HEK293 (cell line): Measurements from ENCODE around the gene EML1.

Source experiments
- CTCF ChIA-PET: fragments of 350-600 bp; formaldehyde crosslinking; extraction: SDS; loops from one replicate; lab custom pipeline; 2021; ENCODE audit warnings: antibody characterized with exemption; lab: Yijun Ruan, JAX
- POLR2A ChIA-PET: fragments of 300-600 bp; formaldehyde crosslinking; extraction: SDS; loops from one replicate; lab custom pipeline; 2020; ENCODE audit warnings: antibody characterized with exemption, inconsistent platforms; lab: Yijun Ruan, JAX
- H3K27ac ChIP-seq: fragments of 200-500 bp; sonication (Bioruptor generic); 2 replicates; pipeline ENCODE4 v1.5.1; 2014; ENCODE audit warnings: low read depth, low read length, control low read depth, inconsistent platforms; ENCODE audit errors: extremely low read depth
- H3K36me3 ChIP-seq, 2 experiments: fragments of 200-500 bp in 1 of 2; sonication (Bioruptor generic) in 1 of 2; 1 replicate in 1 of 2; 2 replicates in 1 of 2; pipeline ENCODE4 v1.5.1; 2014 to 2017; ENCODE audit warnings: inconsistent platforms in 2 of 2, low read length in 2 of 2; ENCODE audit not compliant: control insufficient read depth in 2 of 2, insufficient read depth in 1 of 2
- H3K4me1 ChIP-seq: fragments of 200-500 bp; sonication (Bioruptor generic); 2 replicates; pipeline ENCODE4 v1.5.1; 2014; ENCODE audit warnings: mild to moderate bottlenecking, low read length, inconsistent platforms; ENCODE audit not compliant: control insufficient read depth, insufficient read depth
- H3K4me3 ChIP-seq: 2 replicates; pipeline ENCODE4 v1.5.1; 2011; ENCODE audit warnings: low read depth, mild to moderate bottlenecking, control low read depth, low read length, moderate library complexity
- H3K9me3 ChIP-seq: fragments of 200-500 bp; sonication (Bioruptor generic); 2 replicates; pipeline ENCODE4 v1.5.1; 2014; ENCODE audit warnings: low read depth, low read length, inconsistent platforms; ENCODE audit not compliant: control insufficient read depth, insufficient read depth
- HOXA7 ChIP-seq: sonication (generic); formaldehyde crosslinking; IDR thresholded peaks from 2 replicates; pipeline ENCODE4 v1.8.1; 2022; ENCODE audit warnings: missing genetic modification reagents, borderline replicate concordance
- KLF10 ChIP-seq: fragments of 450-650 bp; IDR thresholded peaks from 2 replicates; pipeline ENCODE4 v1.5.1; 2018; ENCODE audit warnings: missing biosample characterization, mild to moderate bottlenecking, missing genetic modification characterization
- ZBTB17 ChIP-seq: fragments of 450-650 bp; formaldehyde crosslinking; IDR thresholded peaks from 2 replicates; pipeline ENCODE4 v1.5.1; 2016; ENCODE audit warnings: missing biosample characterization, missing genetic modification characterization
- ZBTB44 ChIP-seq: fragments of 450-650 bp; IDR thresholded peaks from 2 replicates; pipeline ENCODE4 v1.5.1; 2018; ENCODE audit warnings: missing biosample characterization, mild to moderate bottlenecking, missing genetic modification characterization
- ZBTB6 ChIP-seq: fragments of 450-650 bp; formaldehyde crosslinking; IDR thresholded peaks from 2 replicates; pipeline ENCODE4 v1.5.1; 2017; ENCODE audit warnings: missing biosample characterization, missing genetic modification characterization
- ZFP37 ChIP-seq: fragments of 450-650 bp; formaldehyde crosslinking; IDR thresholded peaks from 2 replicates; pipeline ENCODE4 v1.5.1; 2016; ENCODE audit warnings: missing biosample characterization, missing genetic modification characterization
- ZFP69B ChIP-seq: fragments of 450-650 bp; formaldehyde crosslinking; IDR thresholded peaks from 2 replicates; pipeline ENCODE4 v1.5.1; 2016; ENCODE audit warnings: missing biosample characterization, missing genetic modification characterization
- ZNF148 ChIP-seq: fragments of 450-650 bp; formaldehyde crosslinking; IDR thresholded peaks from 2 replicates; pipeline ENCODE4 v1.5.0; 2017; ENCODE audit warnings: missing biosample characterization, missing genetic modification characterization, borderline replicate concordance
- ZNF274 ChIP-seq, 2 experiments: fragments of 200-500 bp in 1 of 2; fragments of 450-650 bp in 1 of 2; sonication (Bioruptor generic) in 1 of 2; formaldehyde crosslinking in 1 of 2; IDR thresholded peaks; 2 replicates each; pipeline versions ENCODE4 v1.5.1 to v1.6.1; 2014 to 2016; ENCODE audit warnings: borderline replicate concordance in 1 of 2, inconsistent platforms in 1 of 2, low read length in 1 of 2, missing biosample characterization in 1 of 2, missing genetic modification characterization in 1 of 2
- ZNF350 ChIP-seq: fragments of 450-650 bp; formaldehyde crosslinking; IDR thresholded peaks from 2 replicates; pipeline ENCODE4 v1.5.0; 2017; ENCODE audit warnings: missing biosample characterization, mild to moderate bottlenecking, missing genetic modification characterization
- ZNF433 ChIP-seq: fragments of 450-650 bp; formaldehyde crosslinking; IDR thresholded peaks from 2 replicates; pipeline ENCODE4 v1.5.1; 2016; ENCODE audit warnings: missing biosample characterization, missing genetic modification characterization, low read depth
- ZNF449 ChIP-seq: fragments of 450-650 bp; formaldehyde crosslinking; IDR thresholded peaks from 2 replicates; pipeline ENCODE4 v1.5.1; 2017; ENCODE audit warnings: missing biosample characterization, mild to moderate bottlenecking, missing genetic modification characterization, moderate library complexity
- ZNF560 ChIP-seq: fragments of 450-650 bp; formaldehyde crosslinking; IDR thresholded peaks from 2 replicates; pipeline ENCODE4 v1.5.1; 2017; ENCODE audit warnings: missing biosample characterization, missing genetic modification characterization, borderline replicate concordance
- ZNF692 ChIP-seq: fragments of 450-650 bp; formaldehyde crosslinking; IDR thresholded peaks from 2 replicates; pipeline ENCODE4 v1.5.1; 2016; ENCODE audit warnings: missing biosample characterization, missing genetic modification characterization
- ZSCAN30 ChIP-seq: fragments of 450-650 bp; IDR thresholded peaks from 2 replicates; pipeline ENCODE4 v1.5.1; 2018; ENCODE audit warnings: missing biosample characterization, mild to moderate bottlenecking, missing genetic modification characterization, moderate library complexity

Gene EML1

GRCh38 chr14:99812096-99812750 is 19.0 kb downstream of the EML1 start:
- TF ChIP-seq ZBTB44 (tag by site-specific recombination), result no peak
- peak; percentile 92 for TF ChIP-seq ZNF449 (tag by site-specific recombination)
- CTCF ChIA-PET, result interaction anchor here (0.6 to 1.5 kb wide), 3 partner anchors 9 to 10 kb away, joined by 3 to 5 read pairs (median 4); no protein-coding TSS in a partner anchor
- H3K4me1 ChIP-seq, result peaks cover 13% of the 10 kb centered on the region
- POLR2A ChIA-PET, result no interaction called here
- no peaks in the 10 kb centered on the region for H3K36me3 ChIP-seq
- no peak overlapping the region for H3K27ac ChIP-seq
- no peak overlapping the region for H3K4me3 ChIP-seq
- H3K9me3 ChIP-seq, result no peaks in the 10 kb centered on the region

GRCh38 chr14:99812892-99813291 is 19.7 kb downstream of the EML1 start:
- no peak overlapping the region for H3K27ac ChIP-seq
- CTCF ChIA-PET, result interaction anchor here (0.6 to 1.5 kb wide), 5 partner anchors 8 to 184 kb away, joined by 3 to 4 read pairs (median 3); no protein-coding TSS in a partner anchor
- H3K4me3 ChIP-seq, result no peak overlapping the region
- POLR2A ChIA-PET, result no interaction called here
- H3K4me1 ChIP-seq, result peaks cover 8% of the 10 kb centered on the region
- TF ChIP-seq ZSCAN30 (tag by site-specific recombination) (no peak), ZNF692 (tag by site-specific recombination) (no peak), ZNF148 (no peak), ZNF433 (tag by site-specific recombination) (no peak), ZNF560 (tag by site-specific recombination) (no peak), ZFP37 (tag by site-specific recombination) (no peak), ZFP69B (no peak), ZNF350 (tag by site-specific recombination) (no peak), KLF10 (no peak), HOXA7 (CRISPR knock-in tag) (no peak), ZNF274 (IDR thresholded peaks at IDR 0.05; ENCODE audit: low read length) (no peak), ZNF274 (tag by site-specific recombination; IDR thresholded peaks at IDR 0.05; ENCODE audit: borderline replicate concordance) (no peak), ZBTB6 (tag by site-specific recombination) (no peak), ZBTB17 (tag by site-specific recombination) (no peak)
- TF ChIP-seq, all 188 proteins: peak for 0
- no peaks in the 10 kb centered on the region for H3K36me3 ChIP-seq
- no peaks in the 10 kb centered on the region for H3K9me3 ChIP-seq
